ENCODE measurements around the gene FER1L5. TPM values are rescaled to one million over a fixed set of nuclear protein-coding genes. Genes with fewer than 3 reads are reported as not detected.

The FER1L5 gene
- total and polyA plus RNA-seq, 9 of the 15 experiments (the other 6 are each of a cell fraction or from before 2014, with no cell fraction given) = 0.01 TPM; not detected in 6

DNA sequence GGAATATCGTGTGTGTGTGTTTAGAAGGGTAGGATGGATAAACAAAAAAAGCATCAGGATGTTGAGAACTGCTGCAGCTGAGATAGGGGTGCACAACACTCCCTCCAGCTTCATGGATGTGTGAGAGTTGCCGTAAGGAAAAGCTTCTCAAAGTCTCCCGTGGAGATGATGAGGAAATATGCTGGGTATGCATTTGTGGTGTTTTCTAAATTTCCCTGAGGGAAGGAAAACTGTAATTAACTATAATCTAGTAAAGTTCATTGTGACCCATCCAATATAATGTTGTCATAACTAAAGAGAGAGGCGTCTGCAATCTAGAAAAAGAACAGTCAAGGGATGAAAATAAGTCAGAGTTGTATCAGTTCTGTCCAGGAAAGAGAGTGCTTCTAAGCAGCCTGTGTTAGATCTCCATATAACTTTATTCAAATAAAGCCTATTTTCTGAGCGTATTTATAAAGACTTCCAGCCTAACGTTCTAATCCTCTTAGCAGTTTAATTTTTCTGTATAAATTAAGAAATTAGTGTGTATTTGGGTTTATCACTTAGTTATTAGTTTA lies 104.6 kb downstream of the FER1L5 start:
- H3K9me3 ChIP-seq (replicated peaks; ENCODE audit: control insufficient read depth, insufficient read depth, low read depth, low read length) = no peaks in the 10 kb centered on the region
- H3K4me1 ChIP-seq (replicated peaks in 1 of 2; ENCODE audit: control insufficient read depth in 2 of 2, insufficient read depth in 2 of 2, low read length in 2 of 2) = peaks cover 3 to 6% of the 10 kb centered on the region in 2 experiments; a peak in 3 of 5 replicates
- H4K20me1 ChIP-seq (replicated peaks; ENCODE audit: control insufficient read depth, insufficient read depth, low read length) = no peaks in the 10 kb centered on the region
- in situ Hi-C loops (cut with MboI) = no loop called here
- BruUV-seq (replicated peaks) = no TSS peak
- no peak for TF ChIP-seq ZKSCAN8 (CRISPR knock-in tag; IDR thresholded peaks at IDR 0.05)
- peak; percentile 40; the same call in 1 of the 2 replicates for TF ChIP-seq C11orf30 (IDR thresholded peaks at IDR 0.05; ENCODE audit: low read depth)
- TF ChIP-seq TCFL5 (CRISPR knock-in tag; conservative IDR thresholded peaks at IDR 0.05) = no peak
- TF ChIP-seq, protein P1, sequence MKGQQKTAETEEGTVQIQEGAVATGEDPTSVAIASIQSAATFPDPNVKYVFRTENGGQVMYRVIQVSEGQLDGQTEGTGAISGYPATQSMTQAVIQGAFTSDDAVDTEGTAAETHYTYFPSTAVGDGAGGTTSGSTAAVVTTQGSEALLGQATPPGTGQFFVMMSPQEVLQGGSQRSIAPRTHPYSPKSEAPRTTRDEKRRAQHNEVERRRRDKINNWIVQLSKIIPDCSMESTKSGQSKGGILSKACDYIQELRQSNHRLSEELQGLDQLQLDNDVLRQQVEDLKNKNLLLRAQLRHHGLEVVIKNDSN (CRISPR knock-in tag; IDR thresholded peaks at IDR 0.05) = no peak
- TF ChIP-seq, protein P2, sequence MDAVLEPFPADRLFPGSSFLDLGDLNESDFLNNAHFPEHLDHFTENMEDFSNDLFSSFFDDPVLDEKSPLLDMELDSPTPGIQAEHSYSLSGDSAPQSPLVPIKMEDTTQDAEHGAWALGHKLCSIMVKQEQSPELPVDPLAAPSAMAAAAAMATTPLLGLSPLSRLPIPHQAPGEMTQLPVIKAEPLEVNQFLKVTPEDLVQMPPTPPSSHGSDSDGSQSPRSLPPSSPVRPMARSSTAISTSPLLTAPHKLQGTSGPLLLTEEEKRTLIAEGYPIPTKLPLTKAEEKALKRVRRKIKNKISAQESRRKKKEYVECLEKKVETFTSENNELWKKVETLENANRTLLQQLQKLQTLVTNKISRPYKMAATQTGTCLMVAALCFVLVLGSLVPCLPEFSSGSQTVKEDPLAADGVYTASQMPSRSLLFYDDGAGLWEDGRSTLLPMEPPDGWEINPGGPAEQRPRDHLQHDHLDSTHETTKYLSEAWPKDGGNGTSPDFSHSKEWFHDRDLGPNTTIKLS (IDR thresholded peaks at IDR 0.05; ENCODE audit: borderline replicate concordance, low read depth) = no peak
- no peak for TF ChIP-seq ZNF121 (CRISPR knock-in tag; conservative IDR thresholded peaks at IDR 0.05)
- no peak for TF ChIP-seq PHF21A (IDR thresholded peaks at IDR 0.05; ENCODE audit: borderline replicate concordance, low read depth)
- TF ChIP-seq, protein P3, sequence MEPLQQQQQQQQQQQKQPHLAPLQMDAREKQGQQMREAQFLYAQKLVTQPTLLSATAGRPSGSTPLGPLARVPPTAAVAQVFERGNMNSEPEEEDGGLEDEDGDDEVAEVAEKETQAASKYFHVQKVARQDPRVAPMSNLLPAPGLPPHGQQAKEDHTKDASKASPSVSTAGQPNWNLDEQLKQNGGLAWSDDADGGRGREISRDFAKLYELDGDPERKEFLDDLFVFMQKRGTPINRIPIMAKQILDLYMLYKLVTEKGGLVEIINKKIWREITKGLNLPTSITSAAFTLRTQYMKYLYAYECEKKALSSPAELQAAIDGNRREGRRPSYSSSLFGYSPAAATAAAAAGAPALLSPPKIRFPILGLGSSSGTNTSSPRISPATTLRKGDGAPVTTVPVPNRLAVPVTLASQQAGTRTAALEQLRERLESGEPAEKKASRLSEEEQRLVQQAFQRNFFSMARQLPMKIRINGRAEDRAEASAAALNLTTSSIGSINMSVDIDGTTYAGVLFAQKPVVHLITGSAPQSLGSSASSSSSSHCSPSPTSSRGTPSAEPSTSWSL (CRISPR knock-in tag; IDR thresholded peaks at IDR 0.05; ENCODE audit: borderline replicate concordance) = no peak
- no peak for TF ChIP-seq MTF1 (CRISPR knock-in tag; IDR thresholded peaks at IDR 0.05; ENCODE audit: borderline replicate concordance)
- TF ChIP-seq FOS (IDR thresholded peaks at IDR 0.05; ENCODE audit: extremely low read depth, insufficient read length) = no peak
- TF ChIP-seq ZNF316 (IDR thresholded peaks at IDR 0.05) = peak; percentile 58
- TF ChIP-seq HIVEP1 (CRISPR knock-in tag; IDR thresholded peaks at IDR 0.05) = no peak
- no peak for TF ChIP-seq CEBPG (CRISPR knock-in tag; IDR thresholded peaks at IDR 0.05)
- no peak for TF ChIP-seq CEBPG (tag; conservative IDR thresholded peaks at IDR 0.05 in 1 of 2, IDR thresholded peaks at IDR 0.05 in 1 of 2)
- TF ChIP-seq BACH1 (tag; IDR thresholded peaks at IDR 0.05) = no peak
- no peak overlapping the region for H3K9ac ChIP-seq (ENCODE audit: insufficient read depth in 1 of 2, low read depth in 2 of 2, low read length in 2 of 2)
- H3K4me3 ChIP-seq = no peak overlapping the region
- no peak overlapping the region for H3K4me2 ChIP-seq (ENCODE audit: insufficient read depth, low read length)
- H3K9me1 ChIP-seq (ENCODE audit: control insufficient read depth, insufficient read depth, low read length) = no peaks in the 10 kb centered on the region
- ChIA-PET POLR2A (interaction anchor here (0.5 kb wide), 1 partner anchor 21 kb away, joined by 3 read pairs; no protein-coding TSS in a partner anchor), CTCF (ENCODE audit: low intra/inter-chr PET ratio) (no interaction called here)
- ATAC-seq = no peak
- FAIRE-seq = no peak
- 21% methylated on average over 6 of the region's 6 CpGs for WGBS (ENCODE audit: insufficient coverage, low coverage, missing lambda C conversion rate)
- H2AFZ ChIP-seq (ENCODE audit: low read depth, low read length) = no peak overlapping the region; the same call in 1 of the 2 replicates
- DNase-seq (ENCODE audit: extremely low read depth in 1 of 4, low spot score in 3 of 4) = no peak
- intact Hi-C loops (cut with micrococcal nuclease) = no loop called here
- 0 out of 5 replicates have a peak, but pooled peaks cover 0 to 4% of the 10 kb centered on the region in 2 experiments for H3K27me3 ChIP-seq (ENCODE audit: control insufficient read depth in 2 of 2, insufficient read depth in 2 of 2, low read length in 2 of 2)
- H3K27ac ChIP-seq (ENCODE audit: extremely low read depth, low read depth, low read length) = no peak overlapping the region
- H3K36me3 ChIP-seq (ENCODE audit: control insufficient read depth, insufficient read depth, low read length) = no peaks in the 10 kb centered on the region
- no peaks in the 10 kb centered on the region for H3K79me2 ChIP-seq (ENCODE audit: control insufficient read depth, insufficient read depth, low read length)
